HG03565 (cell line): ENCODE measurements around the gene VDAC1.
"Not testable (repeated sequence)": the region's sequence is repeated elsewhere in the genome, so short reads cannot be mapped to it uniquely, and the experiment has no call there.

ENCODE experiments used
- ATAC-seq: cut with Tn5 transposase; IDR thresholded peaks from one replicate; pipeline ENCODE4 v1.9.1; 2021; ENCODE audit warnings: mild to moderate bottlenecking, moderate library complexity; ENCODE audit not compliant: unreplicated experiment

The VDAC1 gene

GRCh38 chr5:133944263-133945185 is 60.3 kb downstream of the VDAC1 start:
- ATAC-seq, result no peak

- ATAC-seq, result no peak
Measured at GRCh38 chr5:133943475-133943817, 61.3 kb downstream of the VDAC1 start.

- ATAC-seq, result no peak
Measured at GRCh38 chr5:133942614-133943474, 61.9 kb downstream of the VDAC1 start.

GRCh38 chr5:133941456-133942196 is 63.1 kb downstream of the VDAC1 start:
- ATAC-seq, result no peak

GRCh38 chr5:133939668-133940067 is 65.1 kb downstream of the VDAC1 start:
- ATAC-seq, result no peak

GRCh38 chr5:133938929-133939328 is 65.8 kb downstream of the VDAC1 start:
- ATAC-seq, result peak; percentile 42

- ATAC-seq, result no peak
Measured at GRCh38 chr5:133938039-133938821, 66.5 kb downstream of the VDAC1 start.

GRCh38 chr5:133937628-133938027 is 67.1 kb downstream of the VDAC1 start:
- ATAC-seq, result not testable (repeated sequence)

GRCh38 chr5:133936651-133937015 is 68.1 kb downstream of the VDAC1 start:
- no peak for ATAC-seq

- ATAC-seq, result not testable (repeated sequence)
Measured at GRCh38 chr5:133935991-133936650, 68.7 kb downstream of the VDAC1 start.

GRCh38 chr5:133935667-133935940 is 69.2 kb downstream of the VDAC1 start:
- no peak for ATAC-seq

- no peak for ATAC-seq
Measured at GRCh38 chr5:133934822-133935666, 69.7 kb downstream of the VDAC1 start.

- ATAC-seq, result no peak
Measured at GRCh38 chr5:133934311-133934710, 70.5 kb downstream of the VDAC1 start.

- no peak for ATAC-seq
Measured at GRCh38 chr5:133933670-133934295, 71.0 kb downstream of the VDAC1 start.

- ATAC-seq, result no peak
Measured at GRCh38 chr5:133933169-133933509, 71.6 kb downstream of the VDAC1 start.

GRCh38 chr5:133932441-133933168 is 72.2 kb downstream of the VDAC1 start:
- no peak for ATAC-seq

GRCh38 chr5:133931546-133931945 is 73.2 kb downstream of the VDAC1 start:
- ATAC-seq, result no peak

- no peak for ATAC-seq
Measured at GRCh38 chr5:133930813-133931090, 74.0 kb downstream of the VDAC1 start.
